GM12864 (cell line): ENCODE results near the gene DMXL2.
A peak's percentile ranks its signal among the peaks of the same experiment; 100 is the strongest.

Experiments used
- DNase-seq: peaks from one replicate; pipeline ENCODE4 v3.0.0-alpha.2; 2011; ENCODE audit warnings: low read depth
- H3K4me3 ChIP-seq: 2 replicates; pipeline ENCODE4 v1.5.1; 2011; ENCODE audit warnings: mild to moderate bottlenecking, low read depth, low read length, control low read depth
- TF ChIP-seq, protein P1 (sequence below): IDR thresholded peaks from 2 replicates; pipeline ENCODE4 v1.5.1; 2011; ENCODE audit warnings: low read depth, mild to moderate bottlenecking, moderate library complexity, low read length, control low read depth, inconsistent platforms; ENCODE audit errors: missing control alignments

The DMXL2 gene

DNA sequence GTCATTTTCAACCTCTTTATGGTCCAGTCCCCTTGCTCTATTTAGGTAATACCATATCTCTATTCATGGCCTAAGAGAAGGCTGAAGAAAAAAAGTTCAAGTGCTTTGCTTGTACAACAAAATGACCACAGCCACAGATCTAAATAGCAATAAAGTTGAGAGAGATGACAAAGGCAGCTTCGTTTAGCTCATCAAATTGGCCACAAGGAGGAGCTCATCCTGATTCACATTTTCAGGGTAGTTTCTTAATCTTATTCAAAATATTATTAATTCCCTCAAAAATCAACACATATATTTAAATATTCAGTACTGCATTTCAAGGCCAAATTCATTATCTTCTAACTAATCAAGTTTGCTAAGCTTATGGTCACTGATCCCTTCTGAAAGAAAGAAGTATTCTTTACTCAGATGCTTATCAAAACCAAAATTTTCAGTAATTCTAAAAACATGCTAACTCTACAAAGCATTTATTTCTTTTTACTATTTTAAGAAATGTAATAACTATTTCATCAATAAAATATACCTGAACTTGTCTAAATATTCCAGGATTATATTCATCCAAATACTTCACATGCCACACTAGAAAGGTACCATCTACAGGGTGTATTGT, 85.5 kb downstream of the DMXL2 start:
- no peak overlapping the region for H3K4me3 ChIP-seq
- no peak for DNase-seq
- TF ChIP-seq, protein P1, sequence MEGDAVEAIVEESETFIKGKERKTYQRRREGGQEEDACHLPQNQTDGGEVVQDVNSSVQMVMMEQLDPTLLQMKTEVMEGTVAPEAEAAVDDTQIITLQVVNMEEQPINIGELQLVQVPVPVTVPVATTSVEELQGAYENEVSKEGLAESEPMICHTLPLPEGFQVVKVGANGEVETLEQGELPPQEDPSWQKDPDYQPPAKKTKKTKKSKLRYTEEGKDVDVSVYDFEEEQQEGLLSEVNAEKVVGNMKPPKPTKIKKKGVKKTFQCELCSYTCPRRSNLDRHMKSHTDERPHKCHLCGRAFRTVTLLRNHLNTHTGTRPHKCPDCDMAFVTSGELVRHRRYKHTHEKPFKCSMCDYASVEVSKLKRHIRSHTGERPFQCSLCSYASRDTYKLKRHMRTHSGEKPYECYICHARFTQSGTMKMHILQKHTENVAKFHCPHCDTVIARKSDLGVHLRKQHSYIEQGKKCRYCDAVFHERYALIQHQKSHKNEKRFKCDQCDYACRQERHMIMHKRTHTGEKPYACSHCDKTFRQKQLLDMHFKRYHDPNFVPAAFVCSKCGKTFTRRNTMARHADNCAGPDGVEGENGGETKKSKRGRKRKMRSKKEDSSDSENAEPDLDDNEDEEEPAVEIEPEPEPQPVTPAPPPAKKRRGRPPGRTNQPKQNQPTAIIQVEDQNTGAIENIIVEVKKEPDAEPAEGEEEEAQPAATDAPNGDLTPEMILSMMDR, result peak; percentile 59

GRCh38 chr15:51533672-51534398, 88.7 kb downstream of the DMXL2 start:
- H3K4me3 ChIP-seq, result no peak overlapping the region
- DNase-seq, result no peak
- TF ChIP-seq, protein P1, result no peak

GRCh38 chr15:51526955-51527354, 95.6 kb downstream of the DMXL2 start:
- TF ChIP-seq, protein P1, result no peak
- no peak for DNase-seq
- no peak overlapping the region for H3K4me3 ChIP-seq

- TF ChIP-seq, protein P1, result no peak
- DNase-seq, result no peak
- no peak overlapping the region for H3K4me3 ChIP-seq
These were observed 98.2 kb downstream of the DMXL2 start for GRCh38 chr15:51524376-51524775.

- DNase-seq, result no peak
- no peak overlapping the region for H3K4me3 ChIP-seq
- TF ChIP-seq, protein P1, result no peak
These were observed 106.3 kb downstream of the DMXL2 start for GRCh38 chr15:51516291-51516690.

DNA sequence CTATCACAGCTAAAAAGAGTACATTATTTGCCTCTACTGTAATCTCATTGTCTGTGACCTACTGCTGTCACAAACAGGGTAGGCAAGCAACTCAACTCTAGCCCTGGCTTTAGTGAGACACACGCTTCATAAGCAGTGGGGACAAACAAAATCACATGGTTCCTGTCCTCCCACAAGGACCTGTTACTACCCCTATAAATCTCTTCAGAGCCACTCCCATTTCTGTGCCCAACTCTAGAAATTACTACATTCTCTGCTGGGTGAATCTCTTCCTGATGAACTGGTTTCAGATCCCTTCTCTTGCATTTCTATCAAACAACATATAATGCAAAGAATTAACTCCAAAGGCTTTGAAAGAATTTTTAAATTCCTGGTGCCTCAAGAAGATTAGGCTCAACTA, 117.3 kb downstream of the DMXL2 start:
- TF ChIP-seq, protein P1, result no peak
- no peak for DNase-seq
- H3K4me3 ChIP-seq, result no peak overlapping the region

GRCh38 chr15:51503003-51503402, 119.6 kb downstream of the DMXL2 start:
- DNase-seq, result no peak
- TF ChIP-seq, protein P1, result no peak
- no peak overlapping the region for H3K4me3 ChIP-seq
